ENCODE results near the gene GPC6. TPM values are rescaled to one million over a fixed set of nuclear protein-coding genes. Genes with fewer than 3 reads are reported as not detected.

GPC6 gene
- polyA plus RNA-seq, 1 of the 3 experiments (the other 2 are of a cell fraction) = 6.7 TPM

GRCh38 chr13:93859716-93860115 is 633.1 kb downstream of the GPC6 start (continued):
- TF ChIP-seq IRF3 (IDR thresholded peaks at IDR 0.05; ENCODE audit: low read depth, low read length) (no peak), SMC3 (IDR thresholded peaks at IDR 0.05; ENCODE audit: low read depth, low read length) (no peak), ELF1 (IDR thresholded peaks at IDR 0.05) (no peak)

- Histone ChIP-seq H3K27ac (ENCODE audit: low read depth in 2 of 2, low read length in 1 of 2) (peak overlapping the region; percentile 34 to 73), H2AFZ (ENCODE audit: low read depth) (peak overlapping the region; percentile 36; the same call in 1 of the 2 replicates), H3K79me2 (ENCODE audit: insufficient read depth) (no peaks in the 10 kb centered on the region), H3K9ac (peak overlapping the region; percentile 14; the same call in 1 of the 2 replicates), H3K9me3 (no peaks in the 10 kb centered on the region), H3F3A (replicated peaks; ENCODE audit: insufficient read depth) (peaks cover 4% of the 10 kb centered on the region), H3K4me2 (peak overlapping the region; percentile 71), H3K4me3 (ENCODE audit: low read depth in 2 of 2, low read length in 1 of 2) (peak overlapping the region; percentile 4 to 25; a peak in 3 of 4 replicates), H3K36me3 (replicated peaks in 1 of 2; ENCODE audit: control insufficient read depth in 1 of 2, insufficient read depth in 2 of 2, low read length in 1 of 2) (no peaks in the 10 kb centered on the region), H3K27me3 (ENCODE audit: insufficient read depth) (no peaks in the 10 kb centered on the region), H3K9me2 (no peaks in the 10 kb centered on the region), H4K20me1 (ENCODE audit: insufficient read depth) (no peaks in the 10 kb centered on the region), H3K4me1 (ENCODE audit: control insufficient read depth in 1 of 2, insufficient read depth in 2 of 2, low read depth in 1 of 2, low read length in 1 of 2) (peaks cover 0 to 9% of the 10 kb centered on the region in 2 experiments; a peak in 2 of 4 replicates)
- WGBS (ENCODE audit: low lambda C conversion rate) = 10% methylated on average over 4 of the region's 4 CpGs
- no peak for TF ChIP-seq YY1 (IDR thresholded peaks at IDR 0.05; ENCODE audit: low read depth)
- peak; percentile 25; the same call in 1 of the 2 replicates for TF ChIP-seq FOXM1 (IDR thresholded peaks at IDR 0.05; ENCODE audit: low read depth)
- peak; percentile 74 for TF ChIP-seq PBX3 (IDR thresholded peaks at IDR 0.05)
- TF ChIP-seq EP300 (IDR thresholded peaks at IDR 0.05; ENCODE audit: borderline replicate concordance in 1 of 2, low read depth in 1 of 2, low read length in 1 of 2) = peak in 1 of 2 experiments; percentile 48; a peak in 1 of 4 replicates
- TF ChIP-seq, protein P1, sequence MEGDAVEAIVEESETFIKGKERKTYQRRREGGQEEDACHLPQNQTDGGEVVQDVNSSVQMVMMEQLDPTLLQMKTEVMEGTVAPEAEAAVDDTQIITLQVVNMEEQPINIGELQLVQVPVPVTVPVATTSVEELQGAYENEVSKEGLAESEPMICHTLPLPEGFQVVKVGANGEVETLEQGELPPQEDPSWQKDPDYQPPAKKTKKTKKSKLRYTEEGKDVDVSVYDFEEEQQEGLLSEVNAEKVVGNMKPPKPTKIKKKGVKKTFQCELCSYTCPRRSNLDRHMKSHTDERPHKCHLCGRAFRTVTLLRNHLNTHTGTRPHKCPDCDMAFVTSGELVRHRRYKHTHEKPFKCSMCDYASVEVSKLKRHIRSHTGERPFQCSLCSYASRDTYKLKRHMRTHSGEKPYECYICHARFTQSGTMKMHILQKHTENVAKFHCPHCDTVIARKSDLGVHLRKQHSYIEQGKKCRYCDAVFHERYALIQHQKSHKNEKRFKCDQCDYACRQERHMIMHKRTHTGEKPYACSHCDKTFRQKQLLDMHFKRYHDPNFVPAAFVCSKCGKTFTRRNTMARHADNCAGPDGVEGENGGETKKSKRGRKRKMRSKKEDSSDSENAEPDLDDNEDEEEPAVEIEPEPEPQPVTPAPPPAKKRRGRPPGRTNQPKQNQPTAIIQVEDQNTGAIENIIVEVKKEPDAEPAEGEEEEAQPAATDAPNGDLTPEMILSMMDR (IDR thresholded peaks at IDR 0.05) = no peak
- peak; percentile 73 for TF ChIP-seq TCF12 (IDR thresholded peaks at IDR 0.05)
- no peak for TF ChIP-seq NRF1 (IDR thresholded peaks at IDR 0.05; ENCODE audit: low read depth, low read length)
- TF ChIP-seq, protein P2, sequence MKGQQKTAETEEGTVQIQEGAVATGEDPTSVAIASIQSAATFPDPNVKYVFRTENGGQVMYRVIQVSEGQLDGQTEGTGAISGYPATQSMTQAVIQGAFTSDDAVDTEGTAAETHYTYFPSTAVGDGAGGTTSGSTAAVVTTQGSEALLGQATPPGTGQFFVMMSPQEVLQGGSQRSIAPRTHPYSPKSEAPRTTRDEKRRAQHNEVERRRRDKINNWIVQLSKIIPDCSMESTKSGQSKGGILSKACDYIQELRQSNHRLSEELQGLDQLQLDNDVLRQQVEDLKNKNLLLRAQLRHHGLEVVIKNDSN (IDR thresholded peaks at IDR 0.05; ENCODE audit: borderline replicate concordance, low read depth) = no peak
- no peak for TF ChIP-seq EZH2phosphoT487 (IDR thresholded peaks at IDR 0.05; ENCODE audit: borderline replicate concordance, low read depth)
- TF ChIP-seq FOSL2 (IDR thresholded peaks at IDR 0.05; ENCODE audit: borderline replicate concordance, low read depth) = peak; percentile 66; the same call in 1 of the 2 replicates
- 0 out of 2 replicates have a peak, but pooled peaks have one; percentile 61 for TF ChIP-seq SIN3A (IDR thresholded peaks at IDR 0.05; ENCODE audit: borderline replicate concordance, low read depth, low read length)
- TF ChIP-seq JUND (IDR thresholded peaks at IDR 0.05) = peak; percentile 72
- TF ChIP-seq GABPA (IDR thresholded peaks at IDR 0.05; ENCODE audit: low read depth) = no peak
- TF ChIP-seq NFIC (IDR thresholded peaks at IDR 0.05; ENCODE audit: borderline replicate concordance) = 0 out of 2 replicates have a peak, but pooled peaks have one; percentile 5
- TF ChIP-seq RAD21 (IDR thresholded peaks at IDR 0.05; ENCODE audit: low read length) = 0 out of 2 replicates have a peak, but pooled peaks have one; percentile 4
- no peak for TF ChIP-seq RCOR1 (IDR thresholded peaks at IDR 0.05; ENCODE audit: low read length)
- no peak for DNase-seq
- CTCF ChIA-PET = interaction anchor here (0.6 to 1.0 kb wide), 2 partner anchors 14 to 97 kb away, joined by 3 read pairs; no protein-coding TSS in a partner anchor
- POLR2A ChIA-PET = no interaction called here
Measured at GRCh38 chr13:93861818-93862217, 635.2 kb downstream of the GPC6 start.
